SK-N-MC (cell line): ENCODE results near the gene FBXL13.

Experiments
- EZH2 ChIP-seq: fragments of 200-600 bp; sonication (generic); IDR thresholded peaks from one replicate; pipeline ENCODE4 v1.6.1; 2017; ENCODE audit warnings: antibody characterized with exemption
- FOXP2 ChIP-seq: optimal IDR thresholded peaks from 2 replicates; pipeline ENCODE3; 2011; ENCODE audit warnings: mild to moderate bottlenecking, moderate library complexity; ENCODE audit not compliant: insufficient read depth; ENCODE audit errors: extremely low read length, control extremely low read depth
- POLR2AphosphoS5 ChIP-seq: IDR thresholded peaks from 2 replicates; pipeline ENCODE4 v1.6.1; 2012; ENCODE audit warnings: mild to moderate bottlenecking, low read depth, low read length, borderline replicate concordance

GRCh38 chr7:103120362-103120761 is 45.8 kb upstream of the FBXL13 start:
- TF ChIP-seq POLR2AphosphoS5 (no peak), EZH2 (no peak), FOXP2 (no peak)
